ENCODE results near the gene ATP11A.

The ATP11A gene

DNA sequence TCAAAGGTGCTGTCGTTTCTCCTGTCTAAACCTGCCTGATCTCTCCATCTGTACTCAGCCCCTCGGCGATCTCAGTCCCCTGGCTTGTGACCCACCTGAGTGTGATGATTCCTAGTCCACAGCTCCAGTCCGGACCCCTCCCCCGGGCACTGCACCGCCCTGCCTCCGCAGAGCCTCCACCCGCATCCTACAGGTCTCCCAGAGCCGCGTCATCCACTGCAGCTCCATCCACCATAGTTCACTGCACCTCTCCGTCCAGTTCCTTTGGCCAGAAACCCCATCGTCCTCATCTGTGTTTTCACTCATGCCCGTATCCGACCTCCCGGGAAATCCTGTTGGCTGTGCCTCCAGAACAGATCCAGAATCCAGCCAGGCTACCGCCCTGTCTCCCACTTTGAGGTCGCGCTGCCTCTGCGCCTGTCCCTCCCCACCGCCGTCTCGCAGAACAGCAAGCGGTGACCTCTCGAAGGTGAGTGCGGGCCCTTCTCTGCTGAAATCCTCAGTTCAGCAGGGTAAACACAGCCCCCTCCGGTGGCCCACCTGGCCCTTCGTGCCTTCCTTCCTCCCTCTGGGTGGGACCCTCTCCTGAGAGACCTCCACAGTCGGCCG, 227.3 kb downstream of the ATP11A start:
- DNase-seq, result no peak

DNA sequence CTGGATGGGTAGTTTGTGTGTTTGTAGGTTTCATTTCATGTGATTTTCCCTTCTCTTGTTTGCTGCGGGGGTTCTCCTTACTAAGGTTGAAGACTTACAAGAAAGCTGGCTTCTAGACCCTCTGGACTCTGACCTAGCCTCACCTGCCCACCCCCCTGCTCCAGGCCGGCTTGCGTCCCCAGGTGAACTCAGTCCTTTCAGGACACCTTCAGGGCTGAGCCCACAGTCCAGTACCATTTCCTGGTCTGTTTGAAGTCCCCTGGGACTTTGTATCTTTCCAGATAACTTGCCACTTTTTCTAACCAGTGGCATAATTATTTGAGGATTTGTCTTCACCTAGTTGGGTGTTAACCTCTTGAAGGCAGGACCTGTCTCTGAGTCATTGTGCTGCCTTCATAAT, 227.9 kb downstream of the ATP11A start:
- DNase-seq, result no peak

DNA sequence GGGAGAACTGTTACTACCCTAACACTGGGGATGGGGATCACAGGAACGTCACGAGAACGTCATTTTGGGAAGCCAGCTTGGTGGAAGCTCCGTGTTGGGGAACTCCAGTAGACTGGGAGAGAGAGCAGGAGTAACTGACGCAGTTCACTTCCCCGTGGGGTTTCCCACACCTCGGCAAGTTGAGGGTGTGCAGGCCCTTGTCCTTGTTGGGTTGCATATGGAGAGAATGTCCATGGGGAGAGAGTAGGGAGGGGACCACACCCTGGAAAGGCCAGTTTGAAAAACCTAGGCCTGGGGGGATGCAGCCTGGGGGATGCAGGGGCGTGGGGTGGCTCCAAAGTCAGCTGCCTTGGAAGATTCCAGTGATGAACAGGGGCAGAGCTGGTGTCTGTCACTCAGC, 228.4 kb downstream of the ATP11A start:
- no peak for DNase-seq

DNA sequence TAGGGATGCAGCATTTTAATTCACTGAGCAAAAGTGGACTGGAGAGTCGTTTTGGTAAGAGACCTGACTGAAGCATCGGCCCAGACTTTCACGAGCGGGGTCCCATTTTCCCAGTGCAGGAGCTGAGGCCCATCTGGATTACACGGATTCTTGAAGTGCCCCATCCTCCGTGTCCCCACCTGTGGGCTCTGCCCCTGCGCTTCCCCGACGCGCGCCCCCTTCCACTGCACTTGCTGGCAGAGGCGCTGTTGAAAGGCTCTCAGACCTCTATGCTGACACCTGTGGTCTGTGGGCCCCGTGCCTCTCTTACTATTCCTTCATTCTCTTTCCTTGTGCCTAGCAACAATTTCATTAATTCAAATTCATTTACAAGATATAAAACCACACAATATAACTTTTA, 228.9 kb downstream of the ATP11A start:
- DNase-seq, result no peak

DNA sequence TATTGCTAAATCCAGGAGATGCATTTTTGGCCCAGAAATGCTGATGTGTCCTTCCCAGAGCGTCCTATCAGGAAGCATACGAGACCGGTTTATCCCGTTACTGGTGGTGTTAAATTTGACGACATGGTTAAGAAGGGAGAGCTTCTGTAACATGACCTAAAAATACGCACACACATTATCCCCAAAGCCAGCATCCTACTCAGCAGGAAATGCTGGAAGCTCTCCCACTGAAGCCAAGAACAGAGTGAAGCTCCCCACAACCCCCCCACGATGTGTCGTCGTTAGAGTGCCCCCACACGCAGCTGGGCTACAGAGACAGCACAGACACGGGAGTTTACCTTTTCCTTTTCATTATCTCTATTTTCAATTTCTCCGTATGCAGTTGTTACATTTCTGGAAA, 234.1 kb downstream of the ATP11A start:
- DNase-seq, result no peak

DNA sequence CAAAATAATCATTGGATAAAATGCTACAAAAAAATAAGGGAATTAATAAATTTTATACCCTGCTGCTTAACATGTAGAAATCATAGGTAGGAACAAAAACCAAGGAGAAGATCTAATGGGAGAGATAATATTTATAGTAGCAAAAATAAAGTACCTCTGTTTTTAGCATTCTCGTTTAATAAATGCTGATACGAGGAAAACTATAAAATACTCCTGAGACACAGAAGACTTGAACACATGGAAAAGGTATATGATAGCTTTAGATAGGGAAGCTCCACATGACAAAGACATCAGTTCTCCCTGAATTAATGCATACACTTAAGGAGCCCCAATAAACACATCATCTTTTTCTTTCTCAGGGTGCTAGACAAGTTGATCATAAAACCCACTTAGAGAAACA, 234.5 kb downstream of the ATP11A start:
- no peak for DNase-seq

DNA sequence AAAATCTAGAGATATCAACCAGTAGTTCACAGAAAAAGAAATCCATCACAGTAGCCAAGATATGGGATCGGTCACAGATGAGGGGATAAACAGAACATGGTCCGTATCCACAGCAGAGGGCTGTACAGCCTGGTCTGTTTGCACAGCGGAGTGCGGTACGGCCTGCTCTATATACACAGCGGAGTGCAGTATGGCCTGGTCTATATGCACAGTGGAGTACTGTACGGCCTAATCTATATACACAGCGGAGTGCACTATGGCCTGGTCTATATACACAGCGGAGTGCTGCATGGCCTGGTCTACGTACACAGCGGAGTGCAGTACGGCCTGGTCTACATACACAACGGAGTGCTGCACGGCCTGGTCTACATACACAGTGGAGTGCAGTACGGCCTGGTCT, 236.2 kb downstream of the ATP11A start:
- DNase-seq, result no peak

DNA sequence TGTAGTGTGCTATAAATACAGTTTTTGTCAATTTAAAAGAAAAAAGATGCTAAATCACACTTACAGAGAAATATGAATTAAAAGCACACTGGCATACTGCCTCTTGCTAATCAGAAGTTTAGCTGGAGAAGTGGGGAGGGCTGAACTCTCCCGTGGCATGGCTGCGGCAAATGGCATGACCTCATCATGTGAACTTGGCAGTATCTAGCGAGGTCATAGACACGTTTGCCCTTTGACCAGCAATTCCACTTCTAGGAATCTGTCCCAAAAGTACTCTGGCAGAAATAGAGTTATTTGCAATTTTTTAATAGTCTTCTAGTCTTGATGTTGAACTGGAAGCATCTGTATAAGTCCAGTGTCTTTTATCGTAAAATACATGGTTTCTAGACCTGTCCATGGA, 237.2 kb downstream of the ATP11A start:
- DNase-seq, result no peak

DNA sequence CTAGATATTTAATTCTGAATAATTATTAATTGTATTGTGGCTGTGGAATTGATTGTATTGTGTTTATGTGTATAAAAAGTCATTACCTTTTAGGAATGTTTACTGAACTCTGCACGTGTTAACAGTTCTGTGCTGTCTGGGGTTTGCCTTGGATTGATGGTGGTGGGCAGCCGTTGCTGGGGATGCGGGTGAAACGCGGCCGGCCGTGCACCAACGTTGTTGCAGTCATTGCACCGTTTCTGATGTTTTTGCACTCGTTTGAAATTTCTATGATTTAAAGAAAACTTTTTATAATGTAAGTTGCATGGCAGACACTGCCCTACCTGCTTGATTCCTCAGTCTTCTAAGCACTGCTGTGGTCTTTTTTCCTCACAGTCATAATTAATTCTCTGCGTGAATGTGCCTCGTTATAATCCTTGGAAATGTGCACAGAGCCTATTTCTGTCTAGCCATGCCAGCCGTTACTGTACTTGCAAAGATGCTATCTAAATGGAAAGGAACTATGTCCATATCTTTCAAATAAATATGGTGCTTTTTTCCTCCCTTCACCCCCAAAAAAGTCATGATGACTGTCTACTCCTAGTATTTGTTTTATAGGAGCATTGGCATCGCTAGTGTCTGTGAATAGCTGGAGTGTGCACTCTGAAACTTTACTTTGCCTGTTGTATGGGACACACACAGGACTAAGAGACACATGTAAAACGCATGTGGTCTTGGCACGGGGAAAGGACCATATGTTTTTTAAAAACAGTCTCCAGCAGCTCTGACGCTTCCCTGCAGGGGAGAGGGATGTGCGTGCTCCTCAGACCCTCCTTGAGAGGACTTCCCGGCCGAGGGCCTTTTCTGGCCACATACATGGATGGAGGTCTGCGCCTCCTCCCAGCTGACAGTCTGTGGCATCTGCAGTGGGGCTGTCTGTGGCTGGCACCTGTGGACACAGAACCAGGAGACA, 238.5 kb downstream of the ATP11A start:
- peak; percentile 9 for DNase-seq

DNA sequence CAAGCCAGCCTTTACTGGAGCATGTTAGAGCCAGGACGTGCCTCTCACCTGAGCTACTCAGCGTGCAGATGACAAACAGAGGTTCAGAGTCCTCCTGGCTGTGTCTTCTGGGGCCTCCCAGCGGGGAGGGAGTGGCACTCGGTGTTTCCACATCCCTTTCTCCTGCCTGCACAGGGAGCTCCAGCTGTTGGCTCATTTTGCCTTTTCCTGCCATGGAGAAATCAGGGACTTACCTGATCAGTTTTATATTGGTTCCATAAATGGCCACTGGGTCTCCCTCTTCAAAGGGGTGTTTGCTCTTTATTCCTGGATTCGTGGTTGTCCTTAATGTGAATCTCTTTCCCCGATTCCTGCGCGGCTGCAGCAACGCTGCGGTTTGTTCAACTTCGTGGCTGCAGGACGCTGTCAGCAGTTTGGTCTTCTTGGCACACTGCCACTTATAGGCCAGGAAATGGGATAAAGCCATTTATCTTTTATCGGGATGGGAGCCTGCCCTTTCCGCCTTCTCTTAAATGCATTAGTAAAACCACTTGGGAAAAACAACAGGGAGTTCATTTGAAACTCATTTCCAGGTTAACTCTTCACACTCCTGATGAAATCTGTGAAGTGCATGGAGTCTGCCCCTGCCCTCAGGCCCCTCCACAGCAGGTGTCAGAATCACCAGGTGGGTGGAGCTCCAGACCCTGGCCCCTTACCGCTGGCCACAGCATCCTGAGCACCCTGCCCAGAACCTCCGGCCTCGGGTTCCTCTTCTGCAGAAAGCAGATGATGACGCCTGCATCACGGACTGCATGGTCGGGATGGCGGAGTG, 239.3 kb downstream of the ATP11A start:
- DNase-seq, result no peak

DNA sequence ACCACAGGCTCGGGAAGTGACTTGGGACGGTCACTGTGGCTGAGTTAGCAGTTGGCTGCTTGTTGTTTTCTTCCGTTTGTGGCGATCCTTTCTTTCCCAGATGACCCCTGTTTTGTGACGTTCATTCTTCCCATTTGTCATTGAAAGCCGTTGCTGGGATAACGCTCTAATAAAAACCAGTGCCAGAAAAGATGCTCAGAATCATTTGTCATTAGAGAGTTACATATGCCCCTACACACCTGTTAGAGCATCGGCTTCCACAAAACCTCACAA, 239.9 kb downstream of the ATP11A start:
- DNase-seq, result no peak

DNA sequence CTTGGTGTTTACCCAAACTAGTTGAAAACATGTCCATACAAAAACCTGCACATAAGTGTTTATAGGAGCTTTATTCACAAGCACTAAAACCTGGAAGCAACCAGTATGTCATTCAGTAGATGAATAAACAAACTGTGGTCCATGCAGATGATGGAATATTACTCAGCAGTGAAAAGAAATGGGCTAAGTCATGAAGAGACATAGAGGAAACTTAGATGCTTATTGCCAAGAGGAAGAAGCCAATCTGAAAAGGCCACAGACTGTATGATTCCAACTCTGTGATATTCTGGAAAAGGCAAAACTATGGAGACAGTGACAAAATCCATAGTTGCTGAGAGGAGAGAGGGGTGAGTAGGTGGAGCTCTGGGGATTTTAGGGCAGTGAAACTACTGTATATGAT, 240.4 kb downstream of the ATP11A start:
- no peak for DNase-seq

DNA sequence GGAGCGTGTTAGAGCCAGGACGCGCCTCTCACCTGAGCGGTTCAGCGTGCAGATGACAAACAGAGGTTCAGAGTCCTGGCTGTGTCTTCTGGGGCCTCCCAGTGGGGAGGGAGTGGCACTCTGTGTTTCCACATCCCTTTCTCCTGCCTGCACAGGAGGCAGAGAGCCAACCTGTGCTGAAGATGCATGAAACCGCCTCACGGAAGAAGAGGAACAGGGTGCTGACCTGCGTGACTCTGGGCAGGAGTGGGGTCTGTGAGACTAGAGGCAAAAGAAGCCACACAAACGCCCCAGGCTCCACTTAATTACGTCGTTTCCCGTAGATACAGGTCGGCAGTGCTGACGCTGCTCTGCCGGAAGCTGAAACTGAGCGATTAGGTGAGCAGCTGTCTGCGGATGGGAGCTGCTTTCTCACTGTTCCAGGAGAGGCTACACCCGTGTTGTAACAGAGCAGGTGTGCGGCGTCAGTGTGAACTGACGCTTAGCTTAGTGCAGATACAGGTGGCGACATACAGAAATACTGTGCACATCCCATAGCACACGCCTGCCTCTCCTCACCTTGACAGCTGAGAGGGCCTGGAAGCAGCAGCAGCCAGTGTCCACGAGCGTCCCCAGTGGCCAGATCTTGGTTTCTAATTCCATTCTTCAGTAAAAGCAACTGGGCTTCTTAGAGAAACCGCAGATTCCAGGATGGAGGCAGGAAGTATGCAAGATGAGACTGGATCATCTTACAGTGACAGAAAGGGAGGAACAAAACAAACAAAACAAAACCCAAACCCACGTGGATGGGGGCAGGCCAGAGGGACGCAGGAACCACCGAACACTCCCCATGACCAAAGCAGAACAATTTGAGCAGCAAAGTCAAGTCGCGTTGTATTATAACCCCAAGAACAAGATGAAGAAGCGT, 241.4 kb downstream of the ATP11A start:
- DNase-seq, result peak; percentile 44

DNA sequence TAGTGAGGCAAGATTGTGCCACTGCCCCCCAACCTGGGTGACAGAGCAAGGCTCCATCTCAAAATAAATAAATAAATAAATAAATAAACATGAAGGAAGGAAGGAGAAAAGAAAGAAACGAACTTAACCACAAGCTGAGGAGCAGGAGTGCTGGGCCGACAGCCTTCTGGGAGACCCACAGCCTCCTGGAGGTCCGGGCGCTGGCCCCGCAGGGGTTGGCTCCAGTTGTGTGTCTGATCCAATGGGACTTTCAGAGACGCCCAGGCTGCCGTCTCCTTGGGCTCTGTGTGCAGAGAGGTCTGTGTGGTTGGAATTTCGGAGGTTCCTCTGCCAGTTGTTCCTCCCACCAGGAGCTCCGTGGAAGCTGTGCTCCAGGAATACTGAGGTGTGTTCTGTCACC, 243.1 kb downstream of the ATP11A start:
- no peak for DNase-seq

DNA sequence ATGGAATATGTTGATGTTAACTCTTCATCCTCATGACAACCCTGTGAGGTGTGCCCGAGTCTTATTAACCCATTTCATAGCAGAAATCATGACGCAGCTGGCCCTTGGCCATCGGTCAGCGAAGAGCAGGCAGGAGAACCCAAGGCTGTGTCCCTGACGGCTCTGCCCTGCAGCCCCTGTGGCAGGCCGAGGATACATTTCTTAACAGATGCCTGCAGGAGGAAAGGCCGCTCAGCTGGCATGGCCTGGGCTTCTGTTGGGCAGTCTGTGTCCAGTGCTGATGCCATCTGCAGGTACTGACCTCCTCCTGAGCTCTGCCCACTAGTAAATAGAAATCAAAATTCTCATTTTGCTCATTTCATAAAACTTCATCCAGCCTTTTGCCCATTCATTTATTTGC, 243.8 kb downstream of the ATP11A start:
- no peak for DNase-seq

DNA sequence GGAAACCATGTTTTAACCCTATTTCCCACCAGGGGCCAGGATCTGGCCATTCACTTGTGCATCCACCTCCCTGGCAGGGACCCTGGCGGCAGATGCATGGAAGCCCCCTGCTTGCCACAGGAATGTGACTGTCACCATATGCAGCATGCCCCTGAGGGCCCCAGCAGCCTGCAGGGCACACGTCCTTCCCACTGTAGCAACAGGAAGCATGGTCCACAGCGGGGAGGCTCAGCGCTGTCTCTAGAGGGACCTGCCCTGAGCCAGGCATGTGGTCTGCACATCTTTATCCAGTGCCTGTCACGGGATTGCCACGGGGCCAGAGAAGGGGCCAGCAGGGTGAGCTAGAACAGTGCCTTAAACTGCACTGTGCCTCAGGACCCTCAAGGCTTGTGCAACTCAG, 244.2 kb downstream of the ATP11A start:
- no peak for DNase-seq

All from NCI-H1694 (cell line).